COLO829 (cell line): ENCODE data around the gene MIER2.
"Not testable (repeated sequence)": the region's sequence is repeated elsewhere in the genome, so short reads cannot be mapped to it uniquely, and the experiment has no call there.

Experiments
- DNase-seq: peaks from one replicate; pipeline ENCODE4 v3.0.0; 2012; ENCODE audit warnings: low spot score

The MIER2 gene

DNA sequence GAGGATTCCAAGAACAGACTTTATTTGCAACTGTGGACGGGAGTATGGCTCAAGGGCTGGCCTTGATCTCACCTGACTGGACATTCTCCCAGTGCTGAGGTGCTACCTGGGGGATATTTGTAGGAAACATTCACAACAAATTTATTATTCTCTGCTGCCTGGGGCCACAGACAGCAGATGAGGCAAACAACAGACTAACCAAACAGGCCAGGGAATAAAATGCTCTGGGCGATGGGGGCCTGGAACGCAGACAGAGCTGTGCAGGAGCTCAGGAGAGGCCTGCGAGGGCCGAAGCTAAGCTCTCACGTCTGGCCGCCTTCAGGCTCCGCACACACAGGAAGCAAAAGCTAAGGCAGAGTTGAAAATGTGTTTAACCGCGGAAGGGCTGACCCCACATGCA lies 61.2 kb downstream of the MIER2 start:
- DNase-seq: no peak

GRCh38 chr19:282501-282900 lies 62.1 kb downstream of the MIER2 start:
- DNase-seq: no peak

- no peak for DNase-seq
Measured at GRCh38 chr19:281992-282391, 62.6 kb downstream of the MIER2 start.

DNA sequence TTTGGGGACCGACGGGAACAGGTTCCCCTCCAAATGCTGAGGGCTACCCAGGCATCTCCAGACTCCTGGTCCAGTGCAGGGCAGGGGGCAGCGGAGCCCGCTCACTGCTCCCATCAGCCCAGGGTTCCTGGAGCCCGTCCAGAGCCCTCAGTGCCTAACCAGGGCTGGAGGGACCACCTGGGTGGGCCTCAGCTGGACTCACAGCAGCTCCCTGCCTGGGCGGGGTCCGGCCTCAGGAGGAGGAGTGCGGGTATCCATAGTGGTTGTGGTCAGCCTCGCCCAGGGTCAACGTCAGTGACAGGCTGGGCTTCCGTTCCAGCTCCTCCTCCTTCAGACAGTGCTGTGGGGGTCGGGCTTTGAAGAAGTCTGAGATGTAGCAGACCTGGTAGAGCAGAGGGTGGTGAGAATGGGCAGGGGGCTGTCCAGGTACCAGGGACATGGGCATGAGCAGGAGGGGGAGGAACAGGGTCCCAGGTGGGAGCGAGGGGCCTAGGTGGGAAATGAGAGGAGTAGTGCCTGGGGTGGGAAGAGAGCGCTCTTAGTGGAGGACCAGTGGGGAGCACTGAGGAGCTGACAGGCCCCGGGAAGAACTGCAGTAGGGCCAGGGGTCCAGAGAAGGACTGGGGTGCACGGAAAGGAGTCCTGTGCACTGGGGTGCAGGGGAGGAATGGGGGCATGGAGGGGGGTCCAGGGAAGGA lies 63.3 kb downstream of the MIER2 start:
- DNase-seq: no peak

- no peak for DNase-seq
Measured at GRCh38 chr19:280541-281009, 64.0 kb downstream of the MIER2 start.

- no peak for DNase-seq
Measured at GRCh38 chr19:279656-280055, 64.9 kb downstream of the MIER2 start.

DNA sequence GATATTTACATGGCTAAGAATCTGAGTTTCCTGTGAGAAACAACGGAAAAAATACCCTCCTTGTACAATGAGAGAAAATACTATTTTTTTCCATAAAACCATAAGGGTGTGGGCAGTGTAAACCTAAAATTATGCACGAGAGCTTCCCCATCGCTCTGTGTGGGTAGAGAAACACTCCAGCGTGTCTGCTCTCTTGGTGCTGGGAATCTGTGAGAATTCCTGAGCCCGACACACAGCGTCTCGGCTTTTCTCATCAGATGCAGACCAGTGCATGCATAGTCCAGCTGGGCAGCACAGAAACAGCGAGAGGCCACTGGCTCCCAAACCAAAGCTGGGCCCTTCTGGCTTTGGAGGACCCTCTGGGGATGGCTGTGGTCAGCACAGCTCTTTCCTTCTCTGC lies 65.4 kb downstream of the MIER2 start:
- DNase-seq: no peak

DNA sequence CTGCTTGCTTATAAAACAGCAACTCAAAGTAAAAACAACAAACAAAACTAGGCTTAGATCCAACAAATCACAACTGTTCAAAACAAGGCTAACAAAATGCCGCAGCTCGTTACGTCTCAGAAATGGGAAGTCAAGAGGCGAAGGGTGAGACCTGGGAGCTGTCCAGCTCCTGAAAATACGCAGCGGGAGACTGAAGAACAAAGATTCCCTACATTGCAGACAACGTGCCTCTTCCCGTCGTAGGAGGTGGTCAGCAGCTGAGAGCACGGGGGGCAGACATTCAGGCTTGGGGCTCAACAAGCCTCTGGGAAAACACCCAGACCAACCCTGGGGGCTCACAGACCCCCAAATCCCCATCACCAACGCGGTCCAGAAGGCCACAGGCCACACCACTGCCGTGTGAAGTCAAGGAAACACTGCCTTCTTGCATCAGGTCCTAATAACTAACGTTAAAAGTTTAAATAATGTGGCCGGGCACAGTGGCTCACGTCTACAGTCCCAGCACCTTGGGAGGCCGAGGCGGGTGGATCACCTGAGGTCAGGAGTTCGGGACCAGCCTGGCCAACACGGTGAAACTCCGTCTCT lies 66.9 kb downstream of the MIER2 start:
- DNase-seq: no peak

- DNase-seq: no peak
Measured at GRCh38 chr19:277131-277530, 67.5 kb downstream of the MIER2 start.

DNA sequence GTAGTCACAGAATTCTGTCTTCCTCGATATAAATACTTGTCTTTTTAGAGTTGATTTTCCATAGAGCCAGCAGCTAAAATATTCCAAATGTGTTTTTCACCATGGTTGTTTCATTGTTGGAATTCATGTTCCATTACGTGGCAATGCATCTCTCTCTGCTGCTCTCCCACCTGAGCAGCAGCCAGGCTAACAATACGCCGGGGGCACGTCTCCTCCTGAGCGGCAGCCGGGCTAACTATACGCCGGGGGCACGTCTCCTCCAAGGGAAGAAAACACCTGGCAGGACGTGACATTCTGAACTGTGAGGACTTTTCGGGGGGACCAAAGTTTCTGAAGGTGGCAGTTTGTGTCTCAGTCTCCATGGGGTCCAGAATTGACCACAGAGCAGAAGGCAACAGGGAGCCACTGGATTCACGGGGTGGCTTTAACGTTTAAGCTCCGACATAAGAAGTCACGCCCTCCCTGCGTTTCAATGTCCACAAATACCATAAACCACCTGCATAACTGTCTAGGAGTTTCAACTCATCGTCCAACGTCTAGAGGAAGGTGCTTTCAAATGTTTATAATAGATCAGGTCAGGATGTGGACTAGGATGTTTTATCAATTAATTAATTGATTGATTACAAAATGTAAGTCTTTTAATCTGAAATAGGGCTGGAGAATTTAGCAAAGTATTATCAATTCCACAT lies 68.5 kb downstream of the MIER2 start:
- DNase-seq: no peak

DNA sequence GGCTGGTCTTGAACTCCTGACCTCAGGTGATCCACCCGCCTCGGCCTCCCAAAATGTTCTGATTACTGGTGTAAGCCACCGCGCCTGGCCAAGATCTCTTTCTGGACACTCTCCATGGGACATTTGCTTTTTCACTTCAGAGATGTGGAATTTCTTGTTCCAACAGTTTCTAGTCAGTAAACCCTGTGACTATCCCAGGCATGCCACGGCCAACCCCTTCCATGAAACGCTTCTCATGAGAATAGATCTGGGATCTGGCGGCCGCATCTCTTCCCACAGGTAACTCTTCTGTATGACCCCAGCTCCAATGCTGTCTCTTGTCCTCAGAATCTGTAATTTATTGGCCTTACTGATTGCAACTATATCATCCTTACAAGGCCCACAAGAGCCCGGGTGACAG lies 69.6 kb downstream of the MIER2 start:
- DNase-seq: no peak

- no peak for DNase-seq
Measured at GRCh38 chr19:273393-273792, 71.2 kb downstream of the MIER2 start.

DNA sequence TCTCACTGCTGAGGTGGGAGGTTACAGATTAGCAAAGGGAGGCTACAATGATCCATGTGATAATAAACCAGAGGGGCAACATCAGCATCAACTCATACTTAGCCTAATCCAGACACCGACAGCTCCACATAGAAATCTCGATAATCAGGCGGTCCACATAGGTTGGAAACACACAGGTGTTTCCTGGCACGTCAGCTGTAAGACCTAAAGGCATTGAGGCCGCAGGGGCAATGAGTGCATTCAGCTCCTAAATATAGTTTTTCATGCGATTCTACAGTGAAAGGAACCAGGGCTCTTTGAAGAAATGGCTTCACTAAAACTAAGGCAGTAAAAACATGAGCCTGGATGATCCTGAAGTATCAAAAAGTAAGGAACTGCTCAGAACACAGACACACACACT lies 72.7 kb downstream of the MIER2 start:
- no peak for DNase-seq

GRCh38 chr19:270766-271318 lies 73.8 kb downstream of the MIER2 start:
- DNase-seq: not testable (repeated sequence)

DNA sequence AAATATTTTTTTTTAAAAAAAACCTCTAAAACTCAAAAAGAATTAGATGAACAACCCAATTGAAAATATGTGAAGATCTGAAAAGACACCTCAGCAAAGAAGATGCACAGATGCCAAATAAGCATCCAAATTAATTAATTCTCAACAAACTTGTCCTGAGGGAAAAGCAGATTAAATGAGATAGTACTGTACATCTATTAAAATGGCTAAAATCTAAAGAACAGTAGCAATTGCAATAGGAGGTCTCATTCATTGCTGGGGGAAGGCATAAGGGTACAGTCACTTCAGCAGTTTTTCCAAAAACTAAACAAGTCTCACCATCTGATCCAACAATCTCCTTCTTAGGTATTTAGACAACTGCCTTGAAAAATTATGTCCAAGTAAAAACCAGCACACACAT lies 75.4 kb downstream of the MIER2 start:
- no peak for DNase-seq

DNA sequence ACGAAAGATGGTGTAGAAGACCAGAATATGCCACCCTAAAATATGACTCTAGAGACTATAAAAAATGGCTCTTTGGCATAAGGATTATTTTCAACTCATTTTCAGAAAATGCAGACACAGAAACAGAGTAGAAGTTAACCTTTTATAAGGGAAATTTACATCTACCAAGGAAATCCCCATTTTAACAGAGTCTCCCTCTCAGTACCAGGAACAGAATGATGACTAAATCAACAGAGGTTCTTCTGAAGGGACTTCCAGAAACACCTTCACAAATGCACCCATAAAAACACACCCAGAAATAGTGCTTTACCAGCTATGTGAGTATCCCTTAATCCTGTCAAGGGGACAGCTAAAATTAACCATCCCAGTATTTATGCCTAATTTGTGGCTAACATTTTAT lies 82.5 kb downstream of the MIER2 start:
- DNase-seq: no peak

- DNase-seq: not testable (repeated sequence)
Measured at GRCh38 chr19:256804-257203, 87.8 kb downstream of the MIER2 start.
